HTERT RPE-1 (cell line): Measurements from ENCODE around the gene SEC14L5.

Experiments used
- in situ Hi-C: fragments of 300-500 bp; cut with MboI; formaldehyde crosslinking; loops from 4 replicates; pipeline ENCODE4 v1.14.3; 2020; ENCODE audit warnings: low sequenced_read_pairs

Gene SEC14L5

DNA sequence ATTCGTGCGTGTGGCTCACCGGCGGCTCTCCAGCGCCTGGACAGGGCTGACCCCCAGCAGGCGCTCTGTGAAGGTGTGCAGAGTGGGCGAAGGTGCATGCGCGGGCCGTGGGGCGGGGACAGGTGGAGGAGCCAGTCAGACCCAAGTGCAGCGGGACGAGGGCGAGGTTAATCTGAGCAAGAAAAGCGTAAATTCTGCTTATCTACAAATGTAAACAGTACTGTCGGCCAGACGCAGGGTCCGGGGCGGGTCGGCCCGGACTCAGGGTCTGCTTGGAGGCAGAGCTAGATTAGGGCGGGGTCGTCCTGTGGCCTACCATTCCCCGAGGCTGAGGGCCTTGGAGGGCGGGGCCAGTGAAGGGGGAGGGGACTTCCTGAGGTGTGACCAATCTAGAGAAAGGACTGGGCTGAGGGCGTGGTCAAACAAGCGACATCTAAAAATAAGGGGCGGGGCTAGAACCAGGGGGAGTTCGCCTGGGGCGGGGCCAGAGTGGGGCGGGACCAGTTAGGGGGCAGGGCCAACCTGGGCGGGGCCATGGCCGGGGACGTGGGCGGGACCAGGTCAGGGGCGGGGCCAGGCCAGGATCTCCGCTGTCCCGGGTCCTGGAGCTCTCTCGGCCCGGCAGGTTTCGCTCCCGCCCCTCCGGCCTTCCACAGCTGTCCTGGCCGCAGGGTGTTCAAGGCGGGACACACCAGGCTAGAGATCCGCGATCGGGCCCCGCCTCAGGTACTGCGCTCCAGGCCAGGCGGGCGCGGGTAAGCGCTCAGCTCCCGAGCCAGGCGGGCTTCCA is at the start of gene SEC14L5:
SEC14L5 (plus strand) TSS at position 611 of the 790 bp plus-strand sequence. CDS start 994 bp downstream, outside the sequence.
- in situ Hi-C loops = no loop called here

DNA sequence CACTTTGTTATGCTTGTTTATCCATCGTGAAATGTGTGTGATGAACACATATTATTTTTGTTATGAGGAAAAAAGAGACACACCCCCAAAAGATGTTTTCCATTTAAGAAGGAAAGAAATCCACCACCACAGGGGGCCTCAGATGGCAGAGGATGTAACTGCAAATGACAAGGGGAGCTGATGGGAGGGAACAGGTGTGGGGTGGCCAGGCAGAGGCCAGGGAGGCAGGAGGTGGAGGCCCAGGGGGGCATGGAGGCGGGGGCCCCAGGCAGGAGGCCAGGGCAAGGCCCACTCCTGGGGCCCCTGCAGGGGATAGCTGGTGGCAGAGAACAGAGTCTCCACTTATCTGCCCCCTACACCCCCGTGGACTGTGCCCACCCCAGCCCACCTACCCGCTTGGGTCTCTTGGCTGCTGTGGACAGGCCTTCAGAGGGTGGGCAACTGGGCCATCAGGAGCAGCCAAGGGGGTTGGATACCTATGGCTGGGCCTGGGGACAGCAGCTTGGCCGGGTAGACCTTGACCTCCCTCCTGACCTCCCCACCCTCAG is 49.2 kb upstream of the SEC14L5 start:
- in situ Hi-C loops = no loop called here

- in situ Hi-C loops = no loop called here
Observed at GRCh38 chr16:4909825-4910224, 48.3 kb upstream of the SEC14L5 start.

DNA sequence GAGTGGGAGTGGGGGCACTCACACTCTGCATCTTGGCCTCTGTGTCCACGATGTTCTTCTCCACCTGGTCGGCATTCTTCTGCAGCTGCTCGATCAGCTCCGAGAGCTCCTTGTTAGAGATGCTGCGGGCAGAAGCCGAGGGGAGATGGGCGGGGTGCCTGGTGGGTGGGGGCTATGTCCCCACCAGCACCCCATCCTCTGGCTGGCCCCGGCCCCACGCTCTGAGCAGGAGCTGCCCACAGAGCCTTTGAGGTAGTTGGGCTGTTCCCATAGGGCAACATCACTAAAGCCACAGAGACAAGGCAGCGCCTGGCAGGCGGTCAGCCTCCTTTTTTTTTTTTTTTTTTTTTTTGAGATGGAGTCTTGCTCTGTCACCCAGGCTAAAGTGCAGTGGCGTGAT is 47.3 kb upstream of the SEC14L5 start:
- in situ Hi-C loops = no loop called here

DNA sequence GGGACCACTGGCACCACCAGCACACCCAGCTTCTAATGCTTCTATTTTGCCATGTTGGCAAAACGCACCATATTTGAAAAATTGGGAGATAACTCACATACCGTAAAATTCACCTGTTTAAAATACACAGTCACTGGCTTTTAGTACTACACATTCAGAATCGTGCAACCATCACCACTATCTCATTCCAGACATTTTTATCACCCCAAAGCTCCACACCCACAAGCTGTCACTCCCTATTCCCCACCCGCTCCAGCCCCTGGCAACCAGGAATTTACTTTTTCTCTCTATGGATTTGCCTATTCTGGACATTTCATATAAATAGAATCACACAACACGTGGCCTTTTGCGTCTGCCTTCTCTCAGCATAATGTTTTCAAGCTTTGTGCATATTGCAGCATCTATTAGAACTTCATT is 46.2 kb upstream of the SEC14L5 start:
- in situ Hi-C loops = no loop called here

- in situ Hi-C loops = no loop called here
Observed at GRCh38 chr16:4913130-4913773, 44.9 kb upstream of the SEC14L5 start.

GRCh38 chr16:4913774-4914525 is 44.2 kb upstream of the SEC14L5 start:
- in situ Hi-C loops = no loop called here

- in situ Hi-C loops = no loop called here
Observed at GRCh38 chr16:4914528-4915225, 43.5 kb upstream of the SEC14L5 start.

- in situ Hi-C loops = no loop called here
Observed at GRCh38 chr16:4915226-4915761, 42.8 kb upstream of the SEC14L5 start.

DNA sequence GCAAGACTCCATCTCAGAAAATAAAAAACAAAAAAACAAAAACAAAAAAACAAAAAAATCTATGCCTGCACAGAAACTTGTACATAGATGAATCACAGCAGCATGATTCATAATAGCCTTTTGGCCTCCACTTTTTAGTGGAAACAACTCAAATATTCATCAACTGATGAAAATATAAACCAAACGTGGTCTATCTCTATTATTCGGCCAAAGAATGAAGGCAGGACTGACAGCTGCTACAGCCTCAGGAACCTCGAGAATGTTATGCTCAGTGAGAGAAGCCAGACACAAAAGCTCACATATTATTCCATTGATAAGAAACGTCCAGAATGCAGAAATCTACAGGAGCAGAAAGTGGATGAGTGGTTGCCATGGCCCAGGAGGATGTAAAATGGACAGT is 41.0 kb upstream of the SEC14L5 start:
- in situ Hi-C loops = no loop called here

- in situ Hi-C loops = no loop called here
Observed at GRCh38 chr16:4918781-4919251, 39.3 kb upstream of the SEC14L5 start.

DNA sequence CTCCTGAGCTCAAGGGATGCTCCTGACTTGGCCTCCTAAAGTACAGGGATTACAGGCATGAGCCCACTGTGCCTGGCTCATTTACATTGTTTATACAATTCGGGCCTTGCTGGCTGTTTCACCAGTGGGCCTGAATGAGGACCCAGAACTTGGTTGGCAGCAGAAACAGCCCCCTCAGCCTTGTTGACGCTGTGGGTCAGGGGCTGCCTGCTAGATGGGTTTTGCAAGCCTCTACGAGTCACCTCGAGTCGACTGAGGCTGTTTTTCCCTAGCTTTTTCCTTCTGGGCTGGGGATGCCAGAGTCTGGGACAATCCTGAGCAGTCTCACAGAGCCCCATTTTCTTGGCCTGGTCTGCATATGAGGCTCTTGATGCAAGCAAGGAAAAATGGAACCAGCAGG is 37.3 kb upstream of the SEC14L5 start:
- in situ Hi-C loops = no loop called here

- in situ Hi-C loops = no loop called here
Observed at GRCh38 chr16:4922721-4923342, 35.3 kb upstream of the SEC14L5 start.

- in situ Hi-C loops = no loop called here
Observed at GRCh38 chr16:4923853-4924252, 34.3 kb upstream of the SEC14L5 start.

DNA sequence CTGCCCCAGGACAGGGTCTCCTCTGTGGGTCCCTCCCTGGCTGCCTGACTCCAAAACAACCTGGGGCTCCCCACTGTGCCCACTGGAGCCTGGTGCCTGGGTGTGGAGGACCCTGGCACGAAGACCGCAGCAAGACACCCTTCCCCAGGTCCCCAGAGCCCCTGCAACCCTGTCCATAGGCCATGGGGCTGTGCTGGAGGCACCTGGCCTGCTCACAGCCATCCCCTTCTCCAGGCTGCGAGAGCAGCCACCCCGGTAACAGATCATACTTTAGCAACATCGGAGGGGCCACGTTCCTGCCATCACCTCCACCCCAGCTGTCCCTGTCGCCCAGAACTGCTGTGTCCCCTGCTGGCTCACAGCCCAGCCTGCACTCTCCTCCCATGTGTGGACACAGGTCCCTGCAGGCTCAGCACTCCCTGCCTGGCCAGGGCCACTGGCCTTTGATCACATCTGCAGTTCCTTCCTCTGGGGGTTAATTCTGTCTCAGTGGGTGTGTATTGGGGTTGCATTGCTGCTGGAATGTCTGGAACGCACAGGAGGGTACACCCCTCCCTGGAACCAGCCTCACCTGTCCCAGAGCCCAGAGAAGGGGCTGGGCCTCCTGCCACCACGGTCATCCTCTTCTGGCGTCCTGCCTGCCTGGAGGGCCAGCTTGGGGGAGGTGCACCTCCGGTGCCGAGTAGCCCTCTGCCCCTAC is 33.4 kb upstream of the SEC14L5 start:
- in situ Hi-C loops = no loop called here

- in situ Hi-C loops = no loop called here
Observed at GRCh38 chr16:4925293-4925607, 32.9 kb upstream of the SEC14L5 start.

DNA sequence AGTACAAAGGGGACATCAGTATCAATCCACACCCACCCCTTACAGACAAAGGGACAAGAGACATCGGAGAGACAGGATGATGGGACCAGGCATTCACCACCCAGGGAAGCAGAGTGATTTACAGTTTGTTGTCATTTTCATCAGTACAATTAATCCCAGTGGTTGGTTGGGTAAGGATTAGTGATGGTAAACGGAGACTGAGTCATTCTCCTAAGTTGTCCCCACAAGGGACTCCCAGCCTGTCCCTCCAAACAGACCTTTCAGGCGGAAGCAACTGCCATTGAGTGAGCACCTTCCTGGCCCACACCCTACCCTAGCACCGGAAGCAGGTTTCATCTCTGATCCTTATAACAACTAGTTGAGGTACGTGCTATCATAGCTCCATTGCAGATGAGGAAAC is 32.3 kb upstream of the SEC14L5 start:
- in situ Hi-C loops = no loop called here

GRCh38 chr16:4926928-4927327 is 31.2 kb upstream of the SEC14L5 start:
- in situ Hi-C loops = no loop called here

- in situ Hi-C loops = no loop called here
Observed at GRCh38 chr16:4927661-4928060, 30.5 kb upstream of the SEC14L5 start.

GRCh38 chr16:4928227-4928626 is 29.9 kb upstream of the SEC14L5 start:
- in situ Hi-C loops = no loop called here
